B cell (primary cell): ENCODE results near the gene FUT7. TPM values are rescaled to one million over a fixed set of nuclear protein-coding genes. Genes with fewer than 3 reads are reported as not detected.

Experiments used
- ATAC-seq: fragments of 200-7000 bp; cut with Tn5 transposase; one replicate; pipeline ENCODE4 v1.10.0; 2021; ENCODE audit warnings: low read depth, mild to moderate bottlenecking, moderate number of reproducible peaks, moderate library complexity
- CTCF ChIA-PET: fragments of 350-600 bp; sonication (Branson Sonifier 250); formaldehyde crosslinking; loops from one replicate; lab custom pipeline; 2021; ENCODE audit warnings: antibody characterized with exemption, inconsistent platforms; lab: Charles Lee
- POLR2A ChIA-PET: fragments of 350-600 bp; sonication (Branson Sonifier 250); formaldehyde crosslinking; loops from one replicate; lab custom pipeline; 2021; ENCODE audit warnings: antibody characterized with exemption; lab: Charles Lee
- DNase-seq: peaks from one replicate; pipeline ENCODE4 v3.0.0; 2013
- H2AFZ ChIP-seq: 2 replicates; pipeline ENCODE4 v1.6.1; 2012; ENCODE audit warnings: mild to moderate bottlenecking, low read depth, low read length; ENCODE audit not compliant: insufficient read depth, poor library complexity, severe bottlenecking
- H3K27ac ChIP-seq, 2 donors: 1 replicate in 1 of 2; 2 replicates in 1 of 2; pipeline ENCODE4 v1.5.1; 2012 to 2013; ENCODE audit warnings: low read length in 2 of 2, mild to moderate bottlenecking in 2 of 2, moderate library complexity in 1 of 2
- H3K27me3 ChIP-seq, 4 experiments: fragments of 200-600 bp in 1 of 4; sonication (generic) in 1 of 4; replicated peaks in 1 of 4; 1 replicate in 2 of 4; 2 replicates in 2 of 4; pipeline versions ENCODE4 v1.6.1 to v1.7.0; 2013 to 2016; ENCODE audit warnings: low read length in 3 of 4, mild to moderate bottlenecking in 2 of 4, mixed read lengths in 1 of 4, moderate library complexity in 1 of 4; ENCODE audit not compliant: insufficient read depth in 4 of 4, control insufficient read depth in 3 of 4; ENCODE audit errors: control extremely low read depth in 1 of 4
- H3K36me3 ChIP-seq, 2 experiments: replicated peaks in 1 of 2; 1 replicate in 1 of 2; 2 replicates in 1 of 2; pipeline versions ENCODE4 v1.6.1 to v1.7.1; 2013; ENCODE audit warnings: low read length in 1 of 2; ENCODE audit not compliant: insufficient read depth in 2 of 2, control insufficient read depth in 1 of 2; ENCODE audit errors: control extremely low read depth in 1 of 2, extremely low read depth in 1 of 2
- H3K4me1 ChIP-seq, 2 donors: fragments of 200-600 bp in 1 of 2; sonication (generic) in 1 of 2; 1 replicate in 1 of 2; 2 replicates in 1 of 2; pipeline versions ENCODE4 v1.5.1 to v1.6.1; 2013 to 2017; ENCODE audit warnings: low read length in 2 of 2; ENCODE audit not compliant: control insufficient read depth in 2 of 2, insufficient read depth in 2 of 2
- H3K4me2 ChIP-seq: replicated peaks from 2 replicates; pipeline ENCODE3; 2012; ENCODE audit warnings: mild to moderate bottlenecking, low read depth, low read length; ENCODE audit not compliant: poor library complexity, severe bottlenecking
- H3K4me3 ChIP-seq, 5 experiments: fragments of 200-600 bp in 1 of 5; sonication (generic) in 1 of 5; 1 replicate in 3 of 5; 2 replicates in 2 of 5; pipeline versions ENCODE4 v1.5.1 to v1.7.0; 2011 to 2016; ENCODE audit warnings: low read length in 4 of 5, mild to moderate bottlenecking in 4 of 5, low read depth in 2 of 5, control low read depth in 1 of 5, moderate library complexity in 1 of 5; ENCODE audit not compliant: insufficient read depth in 1 of 5; ENCODE audit errors: control extremely low read depth in 1 of 5, extremely low read depth in 1 of 5
- H3K79me2 ChIP-seq: fragments of 200-600 bp; sonication (generic); one replicate; pipeline ENCODE4 v1.6.0; 2016; ENCODE audit warnings: low read length; ENCODE audit not compliant: control insufficient read depth, insufficient read depth
- H3K9ac ChIP-seq: fragments of 200-600 bp; sonication (generic); 2 replicates; pipeline ENCODE4 v1.6.1; 2017; ENCODE audit warnings: mild to moderate bottlenecking, low read length, moderate library complexity
- H3K9me3 ChIP-seq, 3 donors: one replicate each; pipeline versions ENCODE4 v1.6.1 to v1.7.1; 2013; ENCODE audit warnings: low read length in 2 of 3; ENCODE audit not compliant: control insufficient read depth in 2 of 3, insufficient read depth in 1 of 3; ENCODE audit errors: control extremely low read depth in 1 of 3
- H4K20me1 ChIP-seq: 2 replicates; pipeline ENCODE4 v1.6.0; 2012; ENCODE audit warnings: mild to moderate bottlenecking, low read length; ENCODE audit not compliant: insufficient read depth, control insufficient read depth, poor library complexity, severe bottlenecking
- H3K27ac Mint-ChIP-seq: one replicate; pipeline ENCODE4 v1.8.0; 2021; ENCODE audit warnings: mixed read lengths
- H3K27me3 Mint-ChIP-seq: one replicate; pipeline ENCODE4 v1.8.0; 2021; ENCODE audit warnings: mixed read lengths
- H3K4me1 Mint-ChIP-seq: one replicate; pipeline ENCODE4 v1.8.0; 2021; ENCODE audit warnings: mixed read lengths
- H3K4me3 Mint-ChIP-seq: one replicate; pipeline ENCODE4 v1.8.0; 2021; ENCODE audit warnings: mixed read lengths
- H3K9me3 Mint-ChIP-seq: one replicate; pipeline ENCODE4 v1.8.0; 2022; ENCODE audit warnings: mixed read lengths; ENCODE audit not compliant: insufficient read depth
- EZH2 ChIP-seq: IDR thresholded peaks from 2 replicates; pipeline ENCODE4 v1.6.1; 2012; ENCODE audit warnings: borderline replicate concordance, low read depth, mild to moderate bottlenecking, moderate library complexity, low read length; ENCODE audit not compliant: insufficient read depth, poor library complexity, severe bottlenecking
- WGBS: methylation state at CpG from one replicate; pipeline ENCODE4 v1.1.5; 2013; ENCODE audit warnings: missing lambda C conversion rate; ENCODE audit not compliant: insufficient coverage; 5-methylcytosine and 5-hydroxymethylcytosine counted together
- intact Hi-C: fragments of 100-400 bp; cut with micrococcal nuclease; formaldehyde crosslinking; loops from one replicate; pipeline ENCODE4 v1.10.0; 2022
- polyA plus RNA-seq: library from polyadenylated mRNA; depleted of rRNA; stranded (reverse); fragments of >200 nt; gene quantifications from 2 replicates; pipeline ENCODE4 v1.2.3, GENCODE V29; 2012
- total RNA-seq, 2 donors: library from RNA; stranded (reverse); fragments of 120-200 nt in 1 of 2; gene quantifications; 1 replicate in 1 of 2; 2 replicates in 1 of 2; pipeline versions ENCODE4 v1.2.3 to v1.2.4, GENCODE V29; 2013 to 2022
- TF ChIP-seq, protein P1 (sequence below): fragments of 200-600 bp; IDR thresholded peaks from one replicate; pipeline ENCODE4 v1.8.0; 2022; ENCODE audit warnings: antibody characterized with exemption, mild to moderate bottlenecking

The FUT7 gene
- total and polyA plus RNA-seq, 2 donors (not counting 1 experiment from before 2014, with no cell fraction given), result 7.3 to 8.2 TPM

DNA sequence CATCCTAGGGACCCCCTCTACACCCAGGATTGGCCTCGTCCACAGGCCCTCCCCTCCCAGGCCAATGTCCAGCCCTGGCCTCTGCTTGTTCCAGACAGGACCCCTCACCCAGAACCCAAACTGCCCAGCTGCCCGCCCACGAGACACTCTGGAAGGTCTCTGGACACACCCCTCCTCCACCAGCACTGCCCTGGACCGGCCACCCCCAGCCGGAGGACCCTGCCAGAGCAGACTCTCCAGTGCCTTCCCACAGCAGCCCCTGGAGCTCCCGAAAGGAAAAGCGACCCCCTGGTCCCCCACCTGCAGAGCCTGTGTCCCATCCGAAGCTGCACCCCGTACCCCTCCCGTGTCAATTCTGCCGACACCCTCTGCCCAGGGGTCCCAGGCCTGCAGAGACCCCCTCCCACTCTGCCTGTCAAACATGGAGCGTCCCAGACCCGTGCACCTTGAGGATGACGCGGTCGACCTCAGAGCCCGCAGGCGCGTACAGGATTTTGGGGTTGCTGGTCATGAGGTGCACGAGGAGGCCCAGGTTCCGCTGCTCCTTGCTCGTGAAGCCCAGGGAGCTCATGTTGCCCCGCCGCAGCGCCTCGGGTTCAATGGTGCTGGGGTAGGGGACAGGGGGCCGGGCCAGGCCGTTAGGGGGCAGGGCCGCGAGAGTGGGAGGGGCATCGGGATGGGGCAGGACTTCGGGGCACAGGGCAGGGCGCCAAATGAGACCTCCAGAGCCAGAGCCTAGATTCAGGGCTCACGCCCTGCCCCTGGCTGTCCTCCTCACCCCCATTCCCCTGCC is 11.8 kb downstream of the FUT7 start:
- Histone ChIP-seq H2AFZ (no peak overlapping the region), H3K79me2 (no peaks in the 10 kb centered on the region), H3K36me3 (peaks cover 0 to 5% of the 10 kb centered on the region in 2 experiments), H3K27me3 (no peaks in the 10 kb centered on the region), H3K4me3 (no peak overlapping the region), H3K9me3 (peaks cover 0 to 9% (median 0%) of the 10 kb centered on the region in 3 donors), H4K20me1 (no peaks in the 10 kb centered on the region), H3K4me2 (no peak overlapping the region), H3K4me1 (no peaks in the 10 kb centered on the region), H3K27ac (no peak overlapping the region), H3K9ac (no peak overlapping the region)
- ATAC-seq (no peak), DNase-seq (no peak)
- no peaks in the 10 kb centered on the region for H3K9me3 Mint-ChIP-seq
- WGBS, result 97% methylated on average over 34 of the region's 34 CpGs
- no peak overlapping the region for H3K4me3 Mint-ChIP-seq
- intact Hi-C loops, result no loop called here
- H3K27ac Mint-ChIP-seq, result no peak overlapping the region
- ChIA-PET POLR2A (interaction anchor here (1.0 kb wide), 1 partner anchor 10 kb away, joined by 3 read pairs; no protein-coding TSS in a partner anchor), CTCF (interaction anchor here (1.4 to 2.1 kb wide), 3 partner anchors 9 to 27 kb away, joined by 5 to 6 read pairs (median 5); no protein-coding TSS in a partner anchor)
- TF ChIP-seq, protein P1, sequence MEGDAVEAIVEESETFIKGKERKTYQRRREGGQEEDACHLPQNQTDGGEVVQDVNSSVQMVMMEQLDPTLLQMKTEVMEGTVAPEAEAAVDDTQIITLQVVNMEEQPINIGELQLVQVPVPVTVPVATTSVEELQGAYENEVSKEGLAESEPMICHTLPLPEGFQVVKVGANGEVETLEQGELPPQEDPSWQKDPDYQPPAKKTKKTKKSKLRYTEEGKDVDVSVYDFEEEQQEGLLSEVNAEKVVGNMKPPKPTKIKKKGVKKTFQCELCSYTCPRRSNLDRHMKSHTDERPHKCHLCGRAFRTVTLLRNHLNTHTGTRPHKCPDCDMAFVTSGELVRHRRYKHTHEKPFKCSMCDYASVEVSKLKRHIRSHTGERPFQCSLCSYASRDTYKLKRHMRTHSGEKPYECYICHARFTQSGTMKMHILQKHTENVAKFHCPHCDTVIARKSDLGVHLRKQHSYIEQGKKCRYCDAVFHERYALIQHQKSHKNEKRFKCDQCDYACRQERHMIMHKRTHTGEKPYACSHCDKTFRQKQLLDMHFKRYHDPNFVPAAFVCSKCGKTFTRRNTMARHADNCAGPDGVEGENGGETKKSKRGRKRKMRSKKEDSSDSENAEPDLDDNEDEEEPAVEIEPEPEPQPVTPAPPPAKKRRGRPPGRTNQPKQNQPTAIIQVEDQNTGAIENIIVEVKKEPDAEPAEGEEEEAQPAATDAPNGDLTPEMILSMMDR, result no peak
- no peaks in the 10 kb centered on the region for H3K27me3 Mint-ChIP-seq
- H3K4me1 Mint-ChIP-seq, result no peaks in the 10 kb centered on the region

DNA sequence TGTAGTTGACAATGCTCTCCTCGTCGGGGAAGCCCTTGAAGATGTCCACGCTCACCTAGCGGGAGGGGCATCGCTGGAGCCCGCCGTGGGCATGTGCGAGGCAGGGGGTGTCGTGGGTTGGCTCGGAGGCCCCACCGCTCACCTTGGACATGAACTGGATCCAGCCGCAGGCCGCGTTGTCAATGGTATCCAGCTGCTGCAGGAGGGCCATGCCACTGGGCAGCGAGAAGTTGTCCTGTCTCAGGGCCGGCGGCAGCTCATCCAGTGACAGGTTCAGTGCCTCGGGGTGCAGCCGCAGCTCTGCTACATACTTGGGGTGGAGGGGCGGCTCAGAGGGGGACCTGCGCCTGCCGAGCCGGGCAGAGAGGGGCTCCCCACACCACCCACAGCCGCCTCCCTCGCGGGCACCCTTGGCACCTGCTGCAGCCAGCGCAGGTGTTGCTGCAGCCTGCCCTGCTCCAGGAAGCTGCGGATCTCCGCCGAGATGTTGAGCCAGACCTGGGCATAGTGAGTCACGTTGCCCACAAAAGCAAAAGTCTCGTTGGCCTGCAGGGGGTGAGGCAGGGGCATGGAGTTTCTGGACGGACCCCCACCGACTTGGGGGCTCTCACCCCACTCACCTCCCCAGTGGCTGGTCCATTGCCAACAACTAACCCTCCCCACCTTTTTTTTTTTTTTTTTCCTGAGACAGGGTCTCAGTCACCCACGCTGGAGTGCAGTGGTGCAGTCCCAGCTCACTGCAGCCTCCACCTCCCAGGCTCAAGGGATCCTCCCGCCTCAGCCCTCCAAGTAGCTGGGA is 12.9 kb downstream of the FUT7 start:
- intact Hi-C loops, result no loop called here
- no peak for TF ChIP-seq EZH2
- TF ChIP-seq, protein P1, result no peak

More for the DNA sequence above, 12.9 kb downstream of the FUT7 start:
- no peaks in the 10 kb centered on the region for H3K4me1 Mint-ChIP-seq
- no peak overlapping the region for H3K27ac Mint-ChIP-seq
- H3K4me2 ChIP-seq, result no peak overlapping the region
- peaks cover 0 to 9% (median 0%) of the 10 kb centered on the region in 3 donors for H3K9me3 ChIP-seq
- H3K27me3 ChIP-seq, result no peaks in the 10 kb centered on the region
- no peak overlapping the region for H3K4me3 Mint-ChIP-seq
- no peaks in the 10 kb centered on the region for H3K4me1 ChIP-seq
- DNase-seq, result no peak
- no peak overlapping the region for H2AFZ ChIP-seq
- H3K27ac ChIP-seq, result no peak overlapping the region
- ATAC-seq, result no peak
- POLR2A ChIA-PET, result no interaction called here
- H4K20me1 ChIP-seq, result no peaks in the 10 kb centered on the region
- no peak overlapping the region for H3K4me3 ChIP-seq
- CTCF ChIA-PET, result interaction anchor here (1.4 to 1.6 kb wide), 2 partner anchors 10 to 28 kb away, joined by 5 read pairs; no protein-coding TSS in a partner anchor
- no peaks in the 10 kb centered on the region for H3K27me3 Mint-ChIP-seq
- H3K9me3 Mint-ChIP-seq, result no peaks in the 10 kb centered on the region
- WGBS, result 92% methylated on average over 32 of the region's 36 CpGs
- peaks cover 0 to 5% of the 10 kb centered on the region in 2 experiments for H3K36me3 ChIP-seq
- no peak overlapping the region for H3K9ac ChIP-seq
- H3K79me2 ChIP-seq, result no peaks in the 10 kb centered on the region
